Smooth muscle cell (in vitro differentiated cells): ENCODE data around the gene PGAP1. TPM values are rescaled to one million over a fixed set of nuclear protein-coding genes. Genes with fewer than 3 reads are reported as not detected.

ENCODE experiments used
- DNase-seq: peaks from one replicate; lab custom pipeline; 2025; ENCODE audit not compliant: unreplicated experiment; lab: John Stamatoyannopoulos, UW
- H2AFZ ChIP-seq: fragments of 200-600 bp; sonication (generic); 2 replicates; pipeline ENCODE4 v1.6.0; 2016; ENCODE audit warnings: antibody characterized with exemption, low read depth, mild to moderate bottlenecking
- H3F3A ChIP-seq: fragments of 200-600 bp; sonication (generic); 2 replicates; pipeline ENCODE4 v1.6.0; 2017; ENCODE audit warnings: antibody characterized with exemption, low read depth
- H3K27ac ChIP-seq: fragments of 200-600 bp; sonication (generic); 2 replicates; pipeline ENCODE4 v1.5.1; 2016; ENCODE audit warnings: low read depth, mild to moderate bottlenecking
- H3K27me3 ChIP-seq: fragments of 200-600 bp; sonication (generic); 2 replicates; pipeline ENCODE4 v1.6.1; 2016; ENCODE audit warnings: low read depth, mild to moderate bottlenecking
- H3K36me3 ChIP-seq: fragments of 200-600 bp; sonication (generic); 2 replicates; pipeline ENCODE4 v1.5.1; 2016; ENCODE audit warnings: low read depth
- H3K4me1 ChIP-seq: fragments of 200-600 bp; sonication (generic); 2 replicates; pipeline ENCODE4 v1.5.1; 2016; ENCODE audit warnings: low read depth
- H3K4me2 ChIP-seq: fragments of 200-600 bp; sonication (generic); 2 replicates; pipeline ENCODE4 v1.6.0; 2016; ENCODE audit warnings: mild to moderate bottlenecking
- H3K4me3 ChIP-seq: fragments of 200-600 bp; sonication (generic); 2 replicates; pipeline ENCODE4 v1.5.1; 2016; ENCODE audit warnings: mild to moderate bottlenecking
- H3K79me2 ChIP-seq: fragments of 200-600 bp; sonication (generic); 2 replicates; pipeline ENCODE4 v1.6.0; 2016; ENCODE audit warnings: low read depth, mild to moderate bottlenecking
- H3K9ac ChIP-seq: fragments of 200-600 bp; sonication (generic); 2 replicates; pipeline ENCODE4 v1.6.0; 2016; ENCODE audit warnings: low read depth
- H3K9me3 ChIP-seq: fragments of 200-600 bp; sonication (generic); replicated peaks from 2 replicates; pipeline ENCODE4 v1.5.1; 2016; ENCODE audit warnings: low read depth
- H4K20me1 ChIP-seq: fragments of 200-600 bp; sonication (generic); 2 replicates; pipeline ENCODE4 v1.6.0; 2016; ENCODE audit warnings: low read depth
- CTCF ChIP-seq: fragments of 200-600 bp; sonication (generic); IDR thresholded peaks from 2 replicates; pipeline ENCODE4 v1.5.1; 2017; ENCODE audit warnings: borderline replicate concordance, mild to moderate bottlenecking, antibody characterized with exemption; ENCODE audit not compliant: insufficient read depth, poor library complexity, severe bottlenecking
- WGBS: methylation state at CpG from one replicate; pipeline ENCODE4 v1.1.7; 2016; ENCODE audit warnings: low lambda C conversion rate; 5-methylcytosine and 5-hydroxymethylcytosine counted together
- polyA plus RNA-seq: library from polyadenylated mRNA; unstranded; fragments of >200 nt; fragmentation: Nextera tagmentation; extraction: Ambion mirVana; gene quantifications from 2 replicates; pipeline ENCODE4 v1.2.1, GENCODE V29; 2016
- total RNA-seq: library from RNA; depleted of rRNA; stranded (reverse); fragments of >200 nt; gene quantifications from 2 replicates; pipeline ENCODE4 v1.2.3, GENCODE V29; 2014

PGAP1 gene
- total and polyA plus RNA-seq, 2 experiments from 2014 or later: 1.8 to 30.5 TPM

DNA sequence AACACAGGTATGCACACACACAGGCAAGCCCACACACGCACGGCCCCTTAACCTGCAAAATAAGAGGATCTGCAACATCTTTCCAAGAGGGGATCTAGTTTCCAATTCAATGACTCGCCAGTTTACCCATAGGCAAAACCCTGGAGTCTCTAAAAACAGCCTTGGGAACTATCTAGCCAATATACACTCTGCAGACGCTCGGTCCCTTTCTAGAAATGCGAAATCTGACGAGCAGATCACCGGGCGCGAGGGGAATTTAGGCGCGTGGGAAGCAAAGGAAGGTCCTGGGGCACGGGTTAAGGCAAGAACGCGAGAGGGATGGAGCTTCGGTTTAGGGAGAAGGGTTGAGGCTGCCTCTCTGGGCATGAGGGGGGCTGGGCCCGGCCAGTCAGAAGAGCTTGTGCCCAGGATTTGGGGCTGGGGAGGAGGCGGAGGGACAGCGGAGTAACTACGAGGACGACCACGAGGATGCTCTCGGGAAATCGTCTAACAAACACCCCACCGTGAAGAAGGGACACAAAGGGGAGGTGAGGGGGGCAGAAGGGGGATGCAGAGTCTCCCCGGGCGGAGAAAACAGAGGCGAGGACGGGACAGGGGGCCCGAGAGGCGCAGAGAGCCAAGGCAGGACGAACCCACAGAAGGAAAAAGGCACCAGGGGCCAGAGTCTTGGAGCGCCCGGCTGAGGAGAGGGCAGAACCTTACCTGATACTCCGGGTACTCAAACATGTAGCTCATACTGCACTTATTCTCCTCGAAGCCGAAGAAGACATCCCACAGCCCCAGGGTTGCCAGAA lies 542 bp downstream of the PGAP1 start:
- peaks cover 32% of the 10 kb centered on the region for H3K4me1 ChIP-seq
- TF ChIP-seq CTCF: no peak
- H3K9ac ChIP-seq: peak overlapping the region; percentile 83
- H3K27me3 ChIP-seq: no peaks in the 10 kb centered on the region
- DNase-seq: peak; percentile 36
- no peaks in the 10 kb centered on the region for H3K36me3 ChIP-seq
- peaks cover 30% of the 10 kb centered on the region for H4K20me1 ChIP-seq
- H2AFZ ChIP-seq: peak overlapping the region; percentile 93
- peak overlapping the region; percentile 94 for H3K4me2 ChIP-seq
- H3K79me2 ChIP-seq: peaks cover 53% of the 10 kb centered on the region
- H3F3A ChIP-seq: peaks cover 5% of the 10 kb centered on the region
- peak overlapping the region; percentile 78 for H3K4me3 ChIP-seq
- no peaks in the 10 kb centered on the region for H3K9me3 ChIP-seq
- 2% methylated on average over 28 of the region's 37 CpGs for WGBS
- peak overlapping the region; percentile 80 for H3K27ac ChIP-seq

- H3F3A ChIP-seq: peaks cover 5% of the 10 kb centered on the region
- H3K4me1 ChIP-seq: peaks cover 32% of the 10 kb centered on the region
- WGBS: 20% methylated on average over 11 of the region's 11 CpGs
- peak overlapping the region; percentile 80 for H3K27ac ChIP-seq
- no peaks in the 10 kb centered on the region for H3K36me3 ChIP-seq
- peak overlapping the region; percentile 83 for H3K9ac ChIP-seq
- no peaks in the 10 kb centered on the region for H3K27me3 ChIP-seq
- no peak for TF ChIP-seq CTCF
- peak overlapping the region; percentile 94 for H3K4me2 ChIP-seq
- peaks cover 60% of the 10 kb centered on the region for H3K79me2 ChIP-seq
- no peak for DNase-seq
- peaks cover 36% of the 10 kb centered on the region for H4K20me1 ChIP-seq
- peak overlapping the region; percentile 78 for H3K4me3 ChIP-seq
- H3K9me3 ChIP-seq: no peaks in the 10 kb centered on the region
- H2AFZ ChIP-seq: peak overlapping the region; percentile 93
These were observed 1.3 kb downstream of the PGAP1 start for GRCh38 chr2:196925051-196925767.

GRCh38 chr2:196924051-196924450 lies 2.5 kb downstream of the PGAP1 start:
- no peak for DNase-seq
- no peak overlapping the region for H3K27ac ChIP-seq
- TF ChIP-seq CTCF: no peak
- peaks cover under 1% of the 10 kb centered on the region for H3K36me3 ChIP-seq
- H4K20me1 ChIP-seq: peaks cover 37% of the 10 kb centered on the region
- no peak overlapping the region for H2AFZ ChIP-seq
- no peaks in the 10 kb centered on the region for H3K27me3 ChIP-seq
- peaks cover 68% of the 10 kb centered on the region for H3K79me2 ChIP-seq
- H3F3A ChIP-seq: peaks cover 5% of the 10 kb centered on the region
- no peaks in the 10 kb centered on the region for H3K9me3 ChIP-seq
- H3K9ac ChIP-seq: no peak overlapping the region
- peaks cover 32% of the 10 kb centered on the region for H3K4me1 ChIP-seq
- H3K4me3 ChIP-seq: peak overlapping the region; percentile 78
- peak overlapping the region; percentile 94 for H3K4me2 ChIP-seq
